IMR-90 (cell line): ENCODE measurements around the gene CFD.

Source experiments
- BHLHE40 ChIP-seq: fragments of 150-350 bp; IDR thresholded peaks from 2 replicates; pipeline ENCODE4 v1.6.1; 2016; ENCODE audit warnings: mild to moderate bottlenecking, low read depth, low read length
- CEBPB ChIP-seq: IDR thresholded peaks from 2 replicates; pipeline ENCODE4 v1.6.1; 2012; ENCODE audit warnings: low read depth, low read length, improper control_type of control experiment
- CTCF ChIP-seq: conservative IDR thresholded peaks from 2 replicates; pipeline ENCODE4 v1.5.1; 2012; ENCODE audit warnings: mild to moderate bottlenecking, low read depth, low read length, improper control_type of control experiment
- MAZ ChIP-seq: IDR thresholded peaks from 2 replicates; pipeline ENCODE4 v1.6.1; 2012; ENCODE audit warnings: low read depth, mild to moderate bottlenecking, low read length, improper control_type of control experiment, moderate library complexity, borderline replicate concordance
- NFE2L2 ChIP-seq: fragments of 150-350 bp; IDR thresholded peaks from 2 replicates; pipeline ENCODE4 v1.6.1; 2016; ENCODE audit warnings: low read depth, mild to moderate bottlenecking, low read length
- POLR2A ChIP-seq: IDR thresholded peaks from 2 replicates; pipeline ENCODE4 v1.6.1; 2012; ENCODE audit warnings: mild to moderate bottlenecking, low read depth, low read length
- SMC3 ChIP-seq: fragments of 150-350 bp; IDR thresholded peaks from 2 replicates; pipeline ENCODE4 v1.6.1; 2016; ENCODE audit warnings: low read depth, mild to moderate bottlenecking, antibody characterized with exemption, low read length, moderate library complexity
- USF2 ChIP-seq: fragments of 150-350 bp; IDR thresholded peaks from 2 replicates; pipeline ENCODE4 v1.6.1; 2017; ENCODE audit warnings: mild to moderate bottlenecking, antibody characterized with exemption, low read length, low read depth

- no peak for TF ChIP-seq SMC3
- TF ChIP-seq MAZ, result no peak
- no peak for TF ChIP-seq CTCF
- TF ChIP-seq BHLHE40, result no peak
- no peak for TF ChIP-seq USF2
- no peak for TF ChIP-seq CEBPB
- TF ChIP-seq NFE2L2, result no peak
- TF ChIP-seq POLR2A, result no peak
Measured at GRCh38 chr19:900302-901111, 41.0 kb downstream of the CFD start.
